SU-DHL-6 (cell line): ENCODE measurements around the gene MYH11.

Experiments
- EZH2phosphoT487 ChIP-seq: fragments of 200-600 bp; sonication (generic), shearing (Covaris generic); conservative IDR thresholded peaks from 2 replicates; pipeline ENCODE4 v1.6.1; 2018; ENCODE audit warnings: mild to moderate bottlenecking, antibody characterized with exemption, low read length, moderate library complexity, mixed read lengths
- TF ChIP-seq, protein P1 (sequence below): fragments of 200-600 bp; sonication (generic); IDR thresholded peaks from one replicate; pipeline ENCODE4 v1.5.1; 2017; ENCODE audit warnings: antibody characterized with exemption, mild to moderate bottlenecking, low read length, moderate library complexity; ENCODE audit not compliant: insufficient read depth, poor library complexity, severe bottlenecking

DNA sequence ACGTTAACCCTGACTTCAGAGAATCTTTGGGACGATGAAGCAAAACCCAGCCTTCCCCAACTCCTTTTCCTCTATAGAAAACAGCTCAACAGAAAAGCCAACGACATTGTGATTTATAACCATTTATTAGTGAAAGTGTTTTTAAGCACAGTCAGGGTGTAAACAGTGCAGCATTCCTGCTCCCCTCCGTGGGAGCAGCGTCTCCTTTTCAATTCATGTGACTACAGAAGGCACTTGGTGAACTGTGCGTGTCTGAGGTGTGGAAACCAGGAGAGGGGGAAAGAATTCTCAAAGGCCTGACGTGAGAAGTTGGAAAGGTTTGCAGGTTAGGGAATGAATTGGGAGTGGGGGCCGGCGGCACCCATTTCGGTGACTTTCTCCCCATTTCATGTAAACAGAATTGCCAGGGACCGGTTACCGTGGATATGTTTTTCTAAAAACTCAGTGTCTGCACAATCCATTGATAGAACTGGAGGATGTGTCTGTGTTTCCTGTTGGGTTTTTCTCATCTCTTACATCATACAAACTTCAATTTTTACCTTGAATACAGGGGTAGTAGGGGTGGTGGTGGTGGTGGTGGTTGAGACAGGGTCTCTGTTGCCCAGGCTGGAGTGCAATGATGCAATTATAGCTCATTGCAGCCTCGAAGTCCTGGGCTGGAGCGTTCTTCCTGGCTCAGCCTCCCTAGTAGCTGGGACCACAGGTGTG, 153.6 kb downstream of the MYH11 start:
- TF ChIP-seq, protein P1, sequence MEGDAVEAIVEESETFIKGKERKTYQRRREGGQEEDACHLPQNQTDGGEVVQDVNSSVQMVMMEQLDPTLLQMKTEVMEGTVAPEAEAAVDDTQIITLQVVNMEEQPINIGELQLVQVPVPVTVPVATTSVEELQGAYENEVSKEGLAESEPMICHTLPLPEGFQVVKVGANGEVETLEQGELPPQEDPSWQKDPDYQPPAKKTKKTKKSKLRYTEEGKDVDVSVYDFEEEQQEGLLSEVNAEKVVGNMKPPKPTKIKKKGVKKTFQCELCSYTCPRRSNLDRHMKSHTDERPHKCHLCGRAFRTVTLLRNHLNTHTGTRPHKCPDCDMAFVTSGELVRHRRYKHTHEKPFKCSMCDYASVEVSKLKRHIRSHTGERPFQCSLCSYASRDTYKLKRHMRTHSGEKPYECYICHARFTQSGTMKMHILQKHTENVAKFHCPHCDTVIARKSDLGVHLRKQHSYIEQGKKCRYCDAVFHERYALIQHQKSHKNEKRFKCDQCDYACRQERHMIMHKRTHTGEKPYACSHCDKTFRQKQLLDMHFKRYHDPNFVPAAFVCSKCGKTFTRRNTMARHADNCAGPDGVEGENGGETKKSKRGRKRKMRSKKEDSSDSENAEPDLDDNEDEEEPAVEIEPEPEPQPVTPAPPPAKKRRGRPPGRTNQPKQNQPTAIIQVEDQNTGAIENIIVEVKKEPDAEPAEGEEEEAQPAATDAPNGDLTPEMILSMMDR, result no peak
- no peak for TF ChIP-seq EZH2phosphoT487
